HG03565 (cell line): ENCODE data around the gene SPINDOC.
"Not testable (repeated sequence)": the region's sequence is repeated elsewhere in the genome, so short reads cannot be mapped to it uniquely, and the experiment has no call there.

Experiments
- ATAC-seq: cut with Tn5 transposase; IDR thresholded peaks from one replicate; pipeline ENCODE4 v1.9.1; 2021; ENCODE audit warnings: mild to moderate bottlenecking, moderate library complexity; ENCODE audit not compliant: unreplicated experiment

Gene SPINDOC

DNA sequence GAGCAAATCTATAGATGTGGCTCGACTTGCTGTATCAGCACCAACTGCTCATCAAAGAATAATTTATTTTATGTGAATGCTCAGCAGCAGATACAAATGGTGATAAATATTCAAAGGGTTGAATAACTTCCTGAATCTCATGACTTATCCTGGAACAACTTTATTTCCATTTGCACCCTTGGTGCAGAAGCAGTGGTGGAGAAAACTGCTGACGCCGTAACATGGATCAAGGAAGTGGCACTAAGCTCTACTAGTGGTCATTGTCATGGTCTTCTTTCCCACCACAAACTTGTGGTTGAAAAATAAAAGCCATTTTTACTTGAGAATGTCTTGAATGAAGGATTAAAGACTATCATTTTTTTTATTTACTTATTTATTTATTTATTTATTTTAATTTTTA, 40.2 kb downstream of the SPINDOC start:
- no peak for ATAC-seq

- ATAC-seq = no peak
These were observed 41.4 kb downstream of the SPINDOC start for GRCh38 chr11:63854696-63855095.

GRCh38 chr11:63855975-63856374, 42.7 kb downstream of the SPINDOC start:
- ATAC-seq = no peak

GRCh38 chr11:63858628-63859550, 45.6 kb downstream of the SPINDOC start:
- no peak for ATAC-seq

DNA sequence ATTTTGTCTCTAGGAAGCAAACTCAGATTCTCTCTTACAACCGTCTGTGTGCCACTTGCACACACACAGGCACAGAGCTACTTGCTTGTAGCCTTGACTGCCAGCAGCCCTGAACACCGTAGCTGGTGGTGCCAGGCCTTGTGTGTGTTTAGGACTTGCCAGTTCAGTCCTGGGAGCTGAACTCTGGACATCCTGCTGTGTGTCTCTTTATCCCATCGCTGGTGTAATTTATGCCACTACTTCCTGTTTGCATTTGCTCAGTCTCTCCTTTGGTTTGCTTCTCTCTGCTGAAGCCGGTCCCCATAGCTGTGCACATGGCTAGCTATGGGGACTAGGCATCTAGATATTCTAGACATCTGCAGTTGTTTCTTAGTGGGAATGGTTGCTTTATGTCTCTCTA, 49.7 kb downstream of the SPINDOC start:
- ATAC-seq = no peak

GRCh38 chr11:63863620-63864019, 50.4 kb downstream of the SPINDOC start:
- ATAC-seq = not testable (repeated sequence)

- peak; percentile 60 for ATAC-seq
These were observed 53.0 kb downstream of the SPINDOC start for GRCh38 chr11:63866211-63866610.

- ATAC-seq = no peak
These were observed 54.3 kb downstream of the SPINDOC start for GRCh38 chr11:63867511-63867910.

- ATAC-seq = no peak
These were observed 55.3 kb downstream of the SPINDOC start for GRCh38 chr11:63868399-63869064.

DNA sequence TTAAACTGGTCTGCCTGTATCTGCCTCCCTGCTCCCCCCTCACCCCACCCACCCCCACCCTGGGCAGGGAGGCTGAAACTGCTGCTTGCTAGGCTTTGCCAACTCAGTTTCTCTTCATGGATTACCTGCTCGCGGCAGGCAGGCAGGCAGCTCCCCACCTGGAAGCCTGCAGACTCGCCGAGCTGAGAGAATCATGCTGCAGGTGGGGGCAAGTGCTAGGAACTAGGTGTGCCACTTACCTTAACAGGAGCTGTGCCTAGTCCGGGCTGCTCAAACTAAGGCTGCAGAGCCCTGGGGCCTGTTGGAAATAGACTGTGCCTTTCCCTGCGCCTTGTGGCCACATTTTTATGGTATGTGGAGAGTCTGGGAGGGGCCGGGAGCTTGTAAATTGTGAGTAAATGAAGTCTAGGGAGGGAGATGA, 55.9 kb downstream of the SPINDOC start:
- no peak for ATAC-seq

DNA sequence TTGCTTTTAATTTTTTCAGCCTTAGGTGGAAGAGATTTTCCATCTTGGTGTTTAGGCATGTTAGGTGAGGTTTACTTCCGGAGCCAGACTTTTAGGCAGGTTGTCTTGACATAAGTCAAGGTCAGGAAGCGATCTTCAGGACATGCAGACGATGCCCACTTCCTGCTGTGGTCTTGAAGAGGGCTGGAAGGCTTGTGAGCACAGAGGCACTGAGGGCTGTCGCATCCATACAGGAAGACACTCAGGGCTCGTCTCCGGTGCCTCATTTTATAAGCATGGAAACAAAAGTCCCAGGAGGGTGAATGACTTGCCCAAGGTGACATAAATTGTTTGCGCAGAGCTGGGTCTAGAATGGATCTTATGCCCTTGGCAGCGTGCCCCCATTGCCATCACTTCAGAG, 56.4 kb downstream of the SPINDOC start:
- ATAC-seq = no peak

- ATAC-seq = no peak
These were observed 57.3 kb downstream of the SPINDOC start for GRCh38 chr11:63870351-63871140.

DNA sequence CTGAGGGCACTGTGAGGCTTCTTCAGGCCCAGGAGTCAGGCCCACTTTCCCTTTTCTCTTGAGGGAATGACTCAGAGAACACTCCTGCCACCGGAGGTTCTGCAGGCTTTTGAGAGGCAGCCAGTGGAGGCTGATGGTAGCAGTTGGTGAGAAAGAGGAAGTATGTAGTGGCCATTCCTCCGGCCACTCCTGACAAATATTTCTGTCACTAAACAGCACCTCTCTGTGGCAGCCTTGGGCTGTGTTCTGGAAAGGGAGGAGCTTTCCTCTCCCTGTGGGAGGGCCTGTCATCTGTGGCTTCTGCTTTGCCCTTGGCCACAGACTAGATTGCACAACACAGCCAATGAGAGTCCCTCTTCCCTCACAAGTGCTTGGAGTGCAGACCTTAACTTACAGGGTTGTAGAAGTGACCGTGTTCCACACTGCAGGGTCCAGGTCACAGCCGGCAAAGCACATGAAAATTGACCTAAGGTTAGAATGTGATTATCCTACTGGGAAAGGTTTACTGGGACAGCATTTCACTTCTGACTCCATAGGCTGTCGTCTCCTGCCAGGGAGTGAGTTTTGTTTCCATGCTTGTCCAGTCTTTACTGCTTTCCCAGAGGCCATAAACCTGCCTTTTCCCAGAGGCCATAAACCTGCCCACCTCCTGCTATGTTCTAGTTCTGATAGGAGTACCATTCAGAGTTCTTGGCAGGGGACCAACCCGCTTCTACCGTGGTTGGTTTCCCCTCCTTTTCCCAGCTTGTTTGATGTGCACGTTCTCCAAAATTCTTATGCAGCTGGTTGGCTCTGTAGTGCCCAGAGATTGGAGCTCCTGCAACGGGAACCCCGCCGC, 58.9 kb downstream of the SPINDOC start:
- ATAC-seq = peak; percentile 89

- no peak for ATAC-seq
These were observed 59.5 kb downstream of the SPINDOC start for GRCh38 chr11:63872800-63873197.

- ATAC-seq = no peak
These were observed 60.1 kb downstream of the SPINDOC start for GRCh38 chr11:63873311-63873710.

DNA sequence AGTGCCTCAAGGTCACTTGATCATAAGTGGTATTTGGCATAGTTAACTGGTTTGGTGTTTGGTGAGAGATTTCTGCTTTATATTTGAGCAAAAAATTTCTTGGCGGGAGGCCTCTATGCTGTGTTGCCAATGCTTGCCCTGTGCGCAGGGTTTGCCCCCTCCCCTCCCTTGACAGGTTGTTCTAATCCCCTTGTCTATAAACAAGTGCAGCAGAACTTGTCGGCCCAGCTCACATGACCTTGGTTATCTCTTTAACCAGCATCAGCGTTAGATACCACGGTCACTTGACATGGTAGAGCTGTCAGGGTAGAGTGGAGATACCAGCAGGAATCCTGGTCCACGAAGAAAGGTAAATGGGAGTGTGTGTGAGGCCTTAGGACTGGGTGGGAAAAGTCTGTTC, 61.3 kb downstream of the SPINDOC start:
- no peak for ATAC-seq

GRCh38 chr11:63875506-63876065, 62.3 kb downstream of the SPINDOC start:
- no peak for ATAC-seq

GRCh38 chr11:63876616-63877015, 63.4 kb downstream of the SPINDOC start:
- ATAC-seq = no peak
